Suprapubic skin (tissue), 4 donors: Measurements from ENCODE around the gene MR1. TPM values are rescaled to one million over a fixed set of nuclear protein-coding genes. Genes with fewer than 3 reads are reported as not detected.

Experiments used
- DNase-seq, 2 donors: peaks; one replicate each; pipeline ENCODE4 v3.0.0-alpha.2; 2019; ENCODE audit warnings: low spot score in 2 of 2
- H3K27ac ChIP-seq: fragments of 200-600 bp; sonication (generic); one replicate; pipeline ENCODE4 v1.5.1; 2019
- H3K27me3 ChIP-seq: fragments of 200-600 bp; sonication (generic); one replicate; pipeline ENCODE4 v1.5.1; 2019
- H3K36me3 ChIP-seq: fragments of 200-600 bp; sonication (generic); one replicate; pipeline ENCODE4 v1.5.1; 2019
- H3K4me1 ChIP-seq: fragments of 200-600 bp; sonication (generic); one replicate; pipeline ENCODE4 v1.5.1; 2019
- H3K4me3 ChIP-seq: fragments of 200-600 bp; sonication (generic); one replicate; pipeline ENCODE4 v1.5.1; 2019; ENCODE audit warnings: mild to moderate bottlenecking
- H3K9me3 ChIP-seq: fragments of 200-600 bp; sonication (generic); one replicate; pipeline ENCODE4 v1.5.1; 2019
- EP300 ChIP-seq: sonication (generic); formaldehyde crosslinking; IDR thresholded peaks from one replicate; pipeline ENCODE4 v1.6.1; 2017; ENCODE audit warnings: antibody characterized with exemption
- POLR2A ChIP-seq, 2 donors: fragments of 450-650 bp; IDR thresholded peaks; one replicate each; pipeline ENCODE4 v1.6.1; 2017; ENCODE audit warnings: antibody characterized with exemption in 2 of 2, mild to moderate bottlenecking in 2 of 2, moderate library complexity in 2 of 2
- POLR2AphosphoS5 ChIP-seq, 3 donors: sonication (generic); formaldehyde crosslinking; IDR thresholded peaks; one replicate each; pipeline ENCODE4 v1.6.1; 2017; ENCODE audit warnings: antibody characterized with exemption in 3 of 3
- WGBS: methylation state at CpG from one replicate; pipeline ENCODE4 v1.1.5; 2018; 5-methylcytosine and 5-hydroxymethylcytosine counted together
- total RNA-seq, 4 donors: library from RNA; depleted of rRNA; stranded (reverse); fragments of >200 nt; gene quantifications; one replicate each; pipeline ENCODE4 v1.1.0, GENCODE V29; 2016
- TF ChIP-seq, protein P1 (sequence below), 2 donors: fragments of 200-600 bp in 1 of 2; fragments of 450-650 bp in 1 of 2; sonication (generic) in 1 of 2; IDR thresholded peaks; one replicate each; pipeline ENCODE4 v1.5.1; 2016 to 2019; ENCODE audit warnings: antibody characterized with exemption in 2 of 2, mild to moderate bottlenecking in 1 of 2, moderate library complexity in 1 of 2

MR1 gene
- total RNA-seq, 4 donors from 2014 or later = 10.5 to 29.5 (median 14.5) TPM

DNA sequence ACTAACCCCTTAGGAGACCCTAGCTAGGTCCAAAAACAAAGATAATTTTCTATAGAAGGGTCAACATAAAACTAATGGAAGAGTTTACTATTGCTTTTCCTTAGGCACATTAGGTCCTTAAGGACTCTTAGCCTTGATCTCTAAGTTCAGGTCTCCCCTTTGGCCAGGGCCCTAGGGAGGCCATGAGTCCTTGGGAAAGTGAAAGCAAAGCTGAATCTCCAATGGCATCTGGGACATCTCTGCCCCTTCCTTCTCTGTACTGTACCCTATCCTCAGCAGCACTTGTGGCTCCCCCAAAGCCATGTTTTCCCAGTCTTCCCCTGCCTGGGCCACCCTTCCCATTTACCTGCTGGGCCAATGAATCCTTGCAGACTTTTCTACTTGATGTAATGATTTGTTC is 69.1 kb downstream of the MR1 start:
- no peak for DNase-seq
- no peaks in the 10 kb centered on the region for H3K27me3 ChIP-seq
- H3K27ac ChIP-seq = no peak overlapping the region
- H3K36me3 ChIP-seq = no peaks in the 10 kb centered on the region
- no peaks in the 10 kb centered on the region for H3K9me3 ChIP-seq
- H3K4me1 ChIP-seq = peaks cover 60% of the 10 kb centered on the region
- H3K4me3 ChIP-seq = no peak overlapping the region
- no peak for TF ChIP-seq POLR2AphosphoS5 (IDR thresholded peaks at IDR 0.05)
- TF ChIP-seq EP300 = no peak
- TF ChIP-seq, protein P1, sequence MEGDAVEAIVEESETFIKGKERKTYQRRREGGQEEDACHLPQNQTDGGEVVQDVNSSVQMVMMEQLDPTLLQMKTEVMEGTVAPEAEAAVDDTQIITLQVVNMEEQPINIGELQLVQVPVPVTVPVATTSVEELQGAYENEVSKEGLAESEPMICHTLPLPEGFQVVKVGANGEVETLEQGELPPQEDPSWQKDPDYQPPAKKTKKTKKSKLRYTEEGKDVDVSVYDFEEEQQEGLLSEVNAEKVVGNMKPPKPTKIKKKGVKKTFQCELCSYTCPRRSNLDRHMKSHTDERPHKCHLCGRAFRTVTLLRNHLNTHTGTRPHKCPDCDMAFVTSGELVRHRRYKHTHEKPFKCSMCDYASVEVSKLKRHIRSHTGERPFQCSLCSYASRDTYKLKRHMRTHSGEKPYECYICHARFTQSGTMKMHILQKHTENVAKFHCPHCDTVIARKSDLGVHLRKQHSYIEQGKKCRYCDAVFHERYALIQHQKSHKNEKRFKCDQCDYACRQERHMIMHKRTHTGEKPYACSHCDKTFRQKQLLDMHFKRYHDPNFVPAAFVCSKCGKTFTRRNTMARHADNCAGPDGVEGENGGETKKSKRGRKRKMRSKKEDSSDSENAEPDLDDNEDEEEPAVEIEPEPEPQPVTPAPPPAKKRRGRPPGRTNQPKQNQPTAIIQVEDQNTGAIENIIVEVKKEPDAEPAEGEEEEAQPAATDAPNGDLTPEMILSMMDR (IDR thresholded peaks at IDR 0.05) = no peak
- no peak for TF ChIP-seq POLR2A (IDR thresholded peaks at IDR 0.05)

DNA sequence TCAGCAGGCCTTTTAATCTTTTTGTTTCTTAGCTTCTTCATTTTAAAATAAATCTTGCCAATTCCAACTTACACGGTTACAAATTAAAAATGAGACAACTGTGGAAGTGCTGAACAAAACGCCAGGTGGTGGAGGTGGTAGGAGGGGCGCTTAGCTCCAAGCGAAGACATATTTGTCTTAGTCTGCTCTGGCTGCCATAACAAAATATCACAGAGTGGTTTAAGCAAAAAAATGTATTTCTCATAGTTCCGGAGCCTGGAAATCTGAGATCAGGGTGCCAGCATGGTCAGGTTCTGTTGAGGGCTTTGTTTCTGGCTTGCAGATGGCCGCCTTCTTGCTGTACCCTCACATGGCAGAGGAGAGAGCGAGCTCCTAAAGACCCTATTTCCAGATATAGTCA is 69.6 kb downstream of the MR1 start:
- 89% methylated on average over 7 of the region's 7 CpGs for WGBS
- TF ChIP-seq POLR2AphosphoS5 (IDR thresholded peaks at IDR 0.05) = no peak
- no peak for TF ChIP-seq EP300
- TF ChIP-seq, protein P1 (IDR thresholded peaks at IDR 0.05) = no peak
- TF ChIP-seq POLR2A (IDR thresholded peaks at IDR 0.05) = no peak
- no peaks in the 10 kb centered on the region for H3K36me3 ChIP-seq
- peaks cover 59% of the 10 kb centered on the region for H3K4me1 ChIP-seq
- H3K27ac ChIP-seq = no peak overlapping the region
- no peaks in the 10 kb centered on the region for H3K9me3 ChIP-seq
- no peaks in the 10 kb centered on the region for H3K27me3 ChIP-seq
- H3K4me3 ChIP-seq = no peak overlapping the region
- no peak for DNase-seq

DNA sequence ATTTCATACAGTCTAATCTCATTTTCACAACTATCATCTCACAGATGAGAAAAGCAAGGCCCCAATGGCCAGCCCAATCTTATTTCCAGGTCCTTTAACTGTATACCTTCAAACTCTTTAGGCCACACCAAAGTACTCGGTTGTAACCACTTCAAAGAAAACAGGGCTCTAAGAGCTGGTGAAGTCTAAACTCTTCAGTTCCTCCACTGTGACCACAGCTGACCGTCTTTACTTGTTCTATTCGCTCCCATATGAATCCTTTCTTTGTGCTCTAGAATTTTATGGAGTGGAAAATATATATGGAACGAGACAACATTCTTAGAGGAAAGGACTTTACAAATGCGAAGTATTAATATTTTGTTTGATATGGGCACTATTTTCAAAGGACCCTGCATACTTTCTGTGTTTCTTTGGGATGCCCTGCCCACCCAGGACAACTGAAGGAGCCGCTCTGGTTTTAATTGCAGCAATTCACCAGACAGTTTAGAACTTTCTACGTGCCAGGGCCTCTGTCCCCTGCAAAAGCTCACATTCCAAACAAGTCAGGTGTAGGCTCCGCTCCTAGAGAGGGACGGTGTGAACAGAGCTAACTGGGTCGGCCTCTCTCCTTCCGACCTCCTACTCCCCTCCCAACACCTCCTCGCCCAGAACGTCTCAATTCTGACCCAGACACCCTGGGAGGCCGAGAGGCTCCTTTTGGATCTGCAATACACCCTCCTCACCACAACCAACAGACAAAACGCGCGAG is 70.4 kb downstream of the MR1 start:
- 27% methylated on average over 17 of the region's 17 CpGs for WGBS
- Histone ChIP-seq H3K4me3 (peak overlapping the region; percentile 76), H3K27ac (peak overlapping the region; percentile 89), H3K4me1 (peaks cover 55% of the 10 kb centered on the region), H3K9me3 (no peaks in the 10 kb centered on the region), H3K27me3 (no peaks in the 10 kb centered on the region), H3K36me3 (no peaks in the 10 kb centered on the region)
- no peak for DNase-seq
- no peak for TF ChIP-seq POLR2A (IDR thresholded peaks at IDR 0.05)
- TF ChIP-seq, protein P1 (IDR thresholded peaks at IDR 0.05) = no peak
- TF ChIP-seq EP300 = no peak
- TF ChIP-seq POLR2AphosphoS5 (IDR thresholded peaks at IDR 0.05) = no peak

DNA sequence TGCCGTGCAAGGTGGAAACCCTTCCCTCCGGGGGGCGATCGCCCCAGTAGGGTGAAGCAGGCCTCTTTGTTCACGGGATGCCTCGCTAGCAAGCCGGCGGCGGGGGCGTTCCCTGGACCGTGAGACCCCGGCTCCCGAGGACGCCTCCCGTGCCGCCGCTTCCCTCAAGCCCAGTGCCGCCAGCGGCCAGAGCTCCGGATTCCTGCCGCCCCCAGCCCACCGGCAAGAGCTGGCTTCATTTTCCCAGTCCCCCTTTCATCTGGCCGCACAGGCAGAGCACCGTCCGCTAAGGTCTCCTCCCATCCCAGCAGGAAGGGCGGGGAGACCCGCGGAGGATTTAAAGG is 71.0 kb downstream of the MR1 start:
- TF ChIP-seq, protein P1 (IDR thresholded peaks at IDR 0.05) = peak in 1 of 2 donors; percentile 14
- no peak for TF ChIP-seq EP300
- peak overlapping the region; percentile 76 for H3K4me3 ChIP-seq
- no peaks in the 10 kb centered on the region for H3K36me3 ChIP-seq
- H3K9me3 ChIP-seq = no peaks in the 10 kb centered on the region
- DNase-seq = peak; percentile 77 to 83
- peak overlapping the region; percentile 89 for H3K27ac ChIP-seq
- H3K4me1 ChIP-seq = peaks cover 49% of the 10 kb centered on the region
- 0% methylated on average over 6 of the region's 28 CpGs for WGBS
- no peaks in the 10 kb centered on the region for H3K27me3 ChIP-seq

DNA sequence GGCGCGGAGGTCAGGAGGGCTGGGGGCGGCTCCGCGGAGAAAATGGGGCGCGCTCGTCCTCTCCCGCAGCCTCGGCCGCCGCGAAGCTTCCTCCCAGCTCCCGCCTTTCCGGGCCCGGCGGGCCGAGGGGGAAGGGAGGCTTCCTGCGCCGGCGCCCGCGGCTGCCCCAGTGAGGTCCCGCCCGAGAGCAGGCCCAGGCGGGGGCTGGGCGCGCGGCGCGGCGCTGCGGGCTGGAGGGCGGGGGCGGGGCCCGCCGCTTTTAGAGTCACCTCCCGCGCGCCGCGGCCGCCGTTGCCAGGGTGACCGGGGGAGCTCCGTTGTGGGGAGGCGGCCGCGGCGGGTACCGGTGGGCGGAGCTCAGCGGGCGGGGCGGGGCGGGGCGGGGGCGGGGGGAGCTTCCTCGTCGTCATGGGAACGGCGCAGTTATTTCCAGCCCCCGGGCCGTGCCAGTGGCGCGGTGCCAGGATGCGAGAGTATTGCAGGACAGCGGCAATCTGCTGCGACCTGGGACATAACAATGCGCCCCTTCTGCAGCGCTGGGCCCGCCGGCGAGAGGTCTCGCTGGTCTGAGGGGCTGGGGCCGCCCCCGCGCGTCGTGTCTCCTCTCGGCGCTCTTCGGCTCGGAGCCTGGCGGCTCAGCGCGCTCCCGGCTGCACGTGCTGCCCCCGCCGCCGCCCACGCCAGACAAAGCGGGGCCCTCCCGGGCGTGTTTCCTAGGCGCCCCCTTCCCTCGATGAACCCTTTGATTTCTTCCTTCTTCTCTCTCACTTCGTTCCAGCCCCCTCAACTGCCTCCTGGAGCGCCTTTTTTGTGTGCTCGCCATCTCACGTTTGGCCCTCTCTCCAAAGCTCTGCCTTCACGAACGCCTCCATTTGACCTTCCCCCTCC is 71.6 kb downstream of the MR1 start:
- WGBS = 3% methylated on average over 31 of the region's 104 CpGs

More for the DNA sequence above, 71.6 kb downstream of the MR1 start:
- Histone ChIP-seq H3K36me3 (no peaks in the 10 kb centered on the region), H3K27me3 (no peaks in the 10 kb centered on the region), H3K4me1 (peaks cover 43% of the 10 kb centered on the region), H3K9me3 (no peaks in the 10 kb centered on the region), H3K4me3 (peak overlapping the region; percentile 76), H3K27ac (peak overlapping the region; percentile 89)
- TF ChIP-seq, protein P1 (IDR thresholded peaks at IDR 0.05) = no peak
- peak in 2 of 3 donors; percentile 27 to 65 for TF ChIP-seq POLR2AphosphoS5 (IDR thresholded peaks at IDR 0.05)
- TF ChIP-seq POLR2A (IDR thresholded peaks at IDR 0.05) = peak in 1 of 2 donors; percentile 66
- TF ChIP-seq EP300 = no peak
- peak; percentile 96 to 97 for DNase-seq
